GM10248 (cell line): ENCODE measurements around the gene DOCK1.

Experiments used
- CTCF ChIA-PET: fragments of 300-600 bp; sonication (Branson Sonifier 250); formaldehyde crosslinking; extraction: SDS; loops from one replicate; lab custom pipeline; 2021; ENCODE audit warnings: antibody characterized with exemption; lab: Yijun Ruan, JAX
- POLR2A ChIA-PET: fragments of 350-650 bp; sonication (Branson Sonifier 250); formaldehyde crosslinking; extraction: SDS; loops from one replicate; lab custom pipeline; 2020; ENCODE audit warnings: antibody characterized with exemption; lab: Yijun Ruan, JAX
- DNase-seq: peaks from one replicate; pipeline ENCODE4 v3.0.0; 2012; ENCODE audit errors: extremely low spot score
- TF ChIP-seq, protein P1 (sequence below): IDR thresholded peaks from 2 replicates; pipeline ENCODE4 v1.5.1; 2012; ENCODE audit warnings: mild to moderate bottlenecking, low read depth; ENCODE audit errors: extremely low read depth, missing control alignments, control extremely low read depth

DOCK1 gene

DNA sequence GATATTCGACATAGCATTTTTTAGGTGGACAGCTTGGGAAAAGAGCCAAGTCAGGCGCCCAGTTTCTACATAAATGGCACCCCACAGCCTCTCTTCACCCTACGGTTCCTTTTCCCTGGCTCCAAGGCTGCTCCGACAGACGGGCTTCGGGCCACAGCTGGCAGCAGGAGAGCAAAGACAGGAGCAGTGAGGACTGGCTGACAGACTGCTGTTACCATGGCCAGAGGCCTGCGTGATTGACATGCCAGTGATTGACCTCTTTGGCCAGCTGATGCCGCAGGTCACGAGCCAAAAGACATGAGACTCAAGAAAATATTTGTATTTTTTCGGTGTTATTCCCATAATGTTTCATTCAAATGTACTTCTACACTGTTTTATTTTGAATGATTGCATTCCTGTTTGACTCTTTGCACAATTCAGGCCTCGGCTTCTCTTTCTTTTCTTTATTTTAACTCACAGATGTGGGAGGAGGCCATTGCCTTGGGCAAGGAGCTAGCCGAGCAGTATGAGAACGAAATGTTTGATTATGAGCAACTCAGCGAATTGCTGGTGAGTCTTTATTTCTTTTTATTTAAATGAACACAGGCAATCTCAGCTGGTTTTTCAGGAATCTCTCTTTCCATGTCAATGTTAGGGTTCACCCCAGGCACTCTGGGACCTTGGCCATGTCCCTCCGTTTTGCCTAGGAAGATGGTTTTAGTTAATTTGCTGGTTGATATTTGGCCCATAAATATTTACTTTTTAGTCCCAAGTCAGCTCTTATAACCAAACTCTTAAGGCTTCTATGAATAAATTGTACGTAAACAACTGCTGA, 497.6 kb downstream of the DOCK1 start:
- DNase-seq = no peak
- TF ChIP-seq, protein P1, sequence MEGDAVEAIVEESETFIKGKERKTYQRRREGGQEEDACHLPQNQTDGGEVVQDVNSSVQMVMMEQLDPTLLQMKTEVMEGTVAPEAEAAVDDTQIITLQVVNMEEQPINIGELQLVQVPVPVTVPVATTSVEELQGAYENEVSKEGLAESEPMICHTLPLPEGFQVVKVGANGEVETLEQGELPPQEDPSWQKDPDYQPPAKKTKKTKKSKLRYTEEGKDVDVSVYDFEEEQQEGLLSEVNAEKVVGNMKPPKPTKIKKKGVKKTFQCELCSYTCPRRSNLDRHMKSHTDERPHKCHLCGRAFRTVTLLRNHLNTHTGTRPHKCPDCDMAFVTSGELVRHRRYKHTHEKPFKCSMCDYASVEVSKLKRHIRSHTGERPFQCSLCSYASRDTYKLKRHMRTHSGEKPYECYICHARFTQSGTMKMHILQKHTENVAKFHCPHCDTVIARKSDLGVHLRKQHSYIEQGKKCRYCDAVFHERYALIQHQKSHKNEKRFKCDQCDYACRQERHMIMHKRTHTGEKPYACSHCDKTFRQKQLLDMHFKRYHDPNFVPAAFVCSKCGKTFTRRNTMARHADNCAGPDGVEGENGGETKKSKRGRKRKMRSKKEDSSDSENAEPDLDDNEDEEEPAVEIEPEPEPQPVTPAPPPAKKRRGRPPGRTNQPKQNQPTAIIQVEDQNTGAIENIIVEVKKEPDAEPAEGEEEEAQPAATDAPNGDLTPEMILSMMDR = no peak
- CTCF ChIA-PET = interaction anchor here (0.5 kb wide), 1 partner anchor 1502 kb away, joined by 3 read pairs; no protein-coding TSS in a partner anchor
- POLR2A ChIA-PET = no interaction called here

DNA sequence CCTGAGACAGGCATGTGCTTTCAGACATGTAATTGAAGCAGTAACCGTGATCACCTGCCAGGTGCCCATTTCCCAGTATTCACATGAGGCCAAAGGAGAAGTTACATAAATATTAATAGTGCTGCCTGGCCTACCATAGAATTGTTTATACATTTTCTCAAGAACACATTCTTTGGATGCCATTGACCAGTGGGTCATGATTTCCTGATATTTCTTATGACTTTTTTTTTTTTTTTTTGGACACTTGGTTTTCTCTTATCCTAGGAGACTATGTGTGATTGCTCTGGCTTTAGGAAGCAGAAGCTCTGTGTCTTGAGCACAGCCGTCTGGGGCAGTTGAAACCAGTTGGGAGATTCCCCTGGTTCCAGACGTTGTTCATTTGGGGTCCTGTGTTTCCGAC, 500.0 kb downstream of the DOCK1 start:
- DNase-seq = no peak
- ChIA-PET CTCF (no interaction called here), POLR2A (no interaction called here)
- TF ChIP-seq, protein P1 = no peak

DNA sequence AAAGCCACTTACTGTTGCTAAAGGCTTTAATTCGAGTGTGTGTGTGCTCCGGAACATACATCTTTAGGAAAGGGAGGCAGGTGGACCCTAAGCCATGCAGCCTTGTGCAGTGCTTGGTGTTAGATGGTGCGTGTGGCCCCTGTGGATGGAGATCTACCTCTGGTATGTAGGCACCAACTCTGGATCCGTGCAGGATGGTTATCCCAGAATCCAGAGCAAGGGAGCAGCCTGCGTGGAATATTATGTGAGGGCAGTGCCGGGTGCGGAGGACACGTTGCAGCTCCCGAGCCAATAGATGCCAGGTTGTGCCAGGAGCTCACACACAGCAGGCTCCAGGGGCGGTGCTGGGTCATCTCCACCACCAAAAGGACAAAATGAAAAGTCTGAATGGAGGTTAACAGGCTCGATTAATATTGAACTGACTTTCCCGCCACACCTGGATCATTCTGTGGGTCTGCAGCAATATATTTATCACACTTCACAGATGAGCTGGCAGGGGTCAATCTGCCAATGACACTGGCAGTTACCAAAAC, 500.9 kb downstream of the DOCK1 start:
- POLR2A ChIA-PET = no interaction called here
- TF ChIP-seq, protein P1 = no peak
- DNase-seq = no peak
- CTCF ChIA-PET = no interaction called here

DNA sequence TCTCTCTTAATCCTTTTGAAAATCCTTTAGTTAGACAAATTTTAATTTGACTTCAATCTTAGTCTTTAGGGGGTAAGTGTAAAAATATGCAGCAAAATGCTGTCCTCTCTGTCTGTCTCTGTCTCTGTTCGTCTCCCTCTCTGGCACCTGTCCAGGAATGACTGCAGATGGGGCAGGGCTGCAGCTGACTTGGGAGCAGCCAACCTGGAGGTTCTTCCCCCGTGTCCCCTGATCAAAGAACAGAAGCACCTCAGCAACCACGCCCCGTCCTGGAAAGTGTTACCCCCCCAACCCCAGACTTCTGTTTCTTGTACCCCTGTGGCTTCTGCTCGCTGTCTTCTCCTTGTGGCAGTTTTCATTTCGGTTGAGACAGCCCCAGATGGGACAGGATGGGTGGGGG, 502.3 kb downstream of the DOCK1 start:
- CTCF ChIA-PET = no interaction called here
- DNase-seq = no peak
- TF ChIP-seq, protein P1 = no peak
- POLR2A ChIA-PET = no interaction called here

DNA sequence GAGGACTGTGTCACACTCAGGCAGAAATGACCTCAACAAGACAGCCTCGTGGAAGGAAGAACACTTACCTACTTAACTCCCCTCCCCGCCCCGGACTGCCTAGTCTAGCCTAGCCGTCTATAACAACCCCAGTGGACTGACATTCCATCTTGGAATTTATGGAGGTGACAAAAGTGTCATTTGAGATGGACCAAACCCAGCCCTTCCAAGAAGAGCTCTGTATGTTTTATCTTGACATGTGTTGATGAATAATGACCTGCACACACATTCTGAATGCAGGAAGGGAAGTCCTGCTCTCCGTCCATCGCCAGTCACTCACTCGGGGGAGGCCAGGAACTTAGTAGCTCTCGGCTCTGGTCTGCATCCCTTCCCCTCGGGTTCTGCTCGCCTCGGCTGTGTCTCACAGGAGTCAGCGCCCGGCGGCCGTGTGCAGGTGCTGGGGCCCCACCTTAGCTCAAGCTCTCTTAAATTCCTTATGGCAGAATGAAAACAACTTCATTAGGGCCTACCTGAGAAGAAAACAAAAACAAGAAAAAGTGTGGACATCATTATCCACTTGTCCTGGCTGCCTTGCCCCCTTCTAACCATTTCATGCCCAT, 503.0 kb downstream of the DOCK1 start:
- no peak for DNase-seq
- CTCF ChIA-PET = no interaction called here
- TF ChIP-seq, protein P1 = no peak
- POLR2A ChIA-PET = no interaction called here

DNA sequence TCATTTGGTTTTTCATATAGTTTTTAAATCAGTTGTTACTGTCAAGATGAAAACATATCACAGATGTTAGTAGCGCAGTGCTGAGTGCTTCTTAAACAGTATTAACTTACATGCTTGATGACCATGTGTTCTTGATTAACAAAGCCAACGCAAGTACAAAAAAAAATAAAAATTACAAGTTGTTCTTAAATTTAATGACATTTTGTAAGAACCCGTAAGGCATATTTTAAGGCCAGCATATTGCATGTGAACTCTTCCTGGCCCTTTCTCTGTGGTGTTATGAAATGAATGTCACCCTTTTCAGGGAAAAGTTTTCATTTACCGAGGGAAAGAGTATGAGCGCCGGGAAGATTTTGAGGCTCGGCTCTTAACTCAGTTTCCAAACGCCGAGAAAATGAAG, 503.5 kb downstream of the DOCK1 start:
- CTCF ChIA-PET = no interaction called here
- TF ChIP-seq, protein P1 = no peak

More for the DNA sequence above, 503.5 kb downstream of the DOCK1 start:
- POLR2A ChIA-PET = no interaction called here
- DNase-seq = no peak
